K562 (cell line): ENCODE measurements around the gene MAB21L3.

Experiments used
- CBX2 ChIP-seq: fragments of 200-600 bp; sonication (generic); IDR thresholded peaks from one replicate; pipeline ENCODE4 v1.6.1; 2012; ENCODE audit warnings: mild to moderate bottlenecking, low read length, inconsistent platforms; ENCODE audit not compliant: insufficient read depth, poor library complexity, severe bottlenecking
- NFYB ChIP-seq: IDR thresholded peaks from 2 replicates; pipeline ENCODE4 v1.6.1; 2011; ENCODE audit warnings: mild to moderate bottlenecking, moderate library complexity; ENCODE audit not compliant: insufficient read length; ENCODE audit errors: extremely low read depth
- SREBF2 ChIP-seq: sonication (generic); formaldehyde crosslinking; IDR thresholded peaks from 2 replicates; pipeline ENCODE4 v1.4.0; 2020; ENCODE audit warnings: mild to moderate bottlenecking, missing genetic modification reagents

DNA sequence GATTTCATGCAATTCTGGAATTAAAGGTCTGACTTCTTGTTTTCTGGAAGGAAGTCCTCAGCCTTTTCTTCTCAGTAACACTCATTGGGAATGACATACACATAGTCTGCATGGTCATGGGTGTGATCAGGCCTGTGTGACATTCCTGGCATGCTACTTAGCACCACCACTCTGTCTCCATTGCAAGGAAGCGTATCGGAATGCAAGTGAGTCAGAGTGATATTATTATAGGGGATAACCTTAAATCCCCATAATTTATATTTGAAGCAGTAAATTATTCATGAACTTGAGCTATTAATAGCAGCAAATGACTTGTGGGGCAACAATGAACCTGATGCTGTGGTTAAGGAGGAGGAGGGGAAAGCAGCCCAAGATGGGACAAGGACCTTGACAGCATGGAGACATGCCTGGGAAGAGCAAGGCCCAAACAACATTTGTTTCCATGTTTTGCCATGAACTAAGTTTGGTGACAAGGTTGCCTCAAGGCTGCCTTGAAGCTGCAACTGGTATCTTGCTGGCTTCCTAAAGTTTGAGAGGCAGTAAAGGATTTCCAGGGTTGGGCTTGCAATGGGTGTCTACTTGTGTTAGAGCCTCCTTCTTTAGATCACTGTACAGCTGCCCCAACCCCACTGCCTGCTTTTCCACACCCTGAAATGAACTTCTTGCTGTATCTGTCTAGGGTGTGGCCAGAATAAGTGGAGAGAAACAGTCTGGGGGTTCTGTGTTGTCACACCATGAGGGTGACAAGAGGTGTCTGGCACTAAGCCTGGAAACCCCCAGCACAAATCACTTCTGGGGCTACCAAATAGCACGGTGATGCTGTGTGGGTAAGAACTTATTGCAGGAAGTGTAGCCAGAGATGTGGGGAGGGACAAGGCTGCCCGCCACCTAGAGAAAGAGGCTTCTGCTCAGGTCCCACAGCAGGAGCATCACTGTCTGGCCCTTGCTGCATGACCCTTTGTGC is 4.6 kb downstream of the MAB21L3 start:
- TF ChIP-seq NFYB (no peak), CBX2 (no peak), SREBF2 (CRISPR knock-in tag) (no peak)
